SK-N-SH (cell line): ENCODE data around the gene NFATC2IP. TPM values are rescaled to one million over a fixed set of nuclear protein-coding genes. Genes with fewer than 3 reads are reported as not detected.

Experiments
- CTCF ChIA-PET: fragments of 300-600, 350-600 bp; formaldehyde crosslinking; extraction: SDS; loops from one replicate; lab custom pipeline; 2021; lab: Yijun Ruan, JAX
- POLR2A ChIA-PET: fragments of 350-600 bp; sonication (Branson Sonifier 250); formaldehyde crosslinking; extraction: SDS; loops from one replicate; lab custom pipeline; 2020; ENCODE audit warnings: antibody characterized with exemption, inconsistent platforms; lab: Yijun Ruan, JAX
- DNase-seq: peaks from one replicate; pipeline ENCODE4 v3.0.0; 2012
- H2AFZ ChIP-seq: fragments of 200-600 bp; sonication (generic); 2 replicates; pipeline ENCODE4 v1.8.1; 2016; ENCODE audit warnings: antibody characterized with exemption, mild to moderate bottlenecking, low read depth
- H3F3A ChIP-seq: fragments of 200-600 bp; sonication (generic); replicated peaks from 2 replicates; pipeline ENCODE3; 2016; ENCODE audit warnings: antibody characterized with exemption, mild to moderate bottlenecking; ENCODE audit not compliant: insufficient read depth
- H3K27ac ChIP-seq, 2 experiments: fragments of 200-500 bp in 1 of 2; fragments of 200-600 bp in 1 of 2; sonication (Bioruptor generic) in 1 of 2; sonication (generic), shearing (Covaris generic) in 1 of 2; 2 replicates each; pipeline versions ENCODE4 v1.5.1 to v1.6.1; 2014 to 2016; ENCODE audit warnings: low read depth in 2 of 2, inconsistent platforms in 1 of 2, low read length in 1 of 2, mild to moderate bottlenecking in 1 of 2, mixed read lengths in 1 of 2
- H3K27me3 ChIP-seq: fragments of 200-600 bp; sonication (generic), shearing (Covaris generic); 2 replicates; pipeline ENCODE4 v1.6.1; 2016; ENCODE audit warnings: mixed run types; ENCODE audit not compliant: insufficient read depth
- H3K36me3 ChIP-seq, 2 experiments: fragments of 200-500 bp in 1 of 2; fragments of 200-600 bp in 1 of 2; sonication (Bioruptor generic) in 1 of 2; sonication (generic) in 1 of 2; replicated peaks in 1 of 2; 2 replicates each; pipeline versions ENCODE3 to v1.5.1; 2014 to 2016; ENCODE audit warnings: low read length in 1 of 2, mild to moderate bottlenecking in 1 of 2; ENCODE audit not compliant: insufficient read depth in 2 of 2, control insufficient read depth in 1 of 2
- H3K4me1 ChIP-seq, 2 experiments: fragments of 200-500 bp in 1 of 2; fragments of 200-600 bp in 1 of 2; sonication (Bioruptor generic) in 1 of 2; sonication (generic), shearing (Covaris generic) in 1 of 2; 2 replicates each; pipeline versions ENCODE4 v1.5.1 to v1.6.1; 2014 to 2016; ENCODE audit warnings: low read depth in 1 of 2, low read length in 1 of 2, mixed run types in 1 of 2; ENCODE audit not compliant: insufficient read depth in 2 of 2, control insufficient read depth in 1 of 2
- H3K4me2 ChIP-seq: fragments of 200-600 bp; sonication (generic), shearing (Covaris generic); 2 replicates; pipeline ENCODE4 v1.6.1; 2017; ENCODE audit warnings: mixed run types
- H3K4me3 ChIP-seq, 2 experiments: fragments of 200-500 bp in 1 of 2; fragments of 200-600 bp in 1 of 2; sonication (Bioruptor generic) in 1 of 2; sonication (generic), shearing (Covaris generic) in 1 of 2; 2 replicates each; pipeline versions ENCODE4 v1.5.1 to v1.8.1; 2014 to 2016; ENCODE audit warnings: low read depth in 2 of 2, inconsistent platforms in 1 of 2, low read length in 1 of 2, mild to moderate bottlenecking in 1 of 2, mixed read lengths in 1 of 2, moderate library complexity in 1 of 2
- H3K79me2 ChIP-seq: fragments of 200-600 bp; sonication (generic); 2 replicates; pipeline ENCODE4 v1.8.1; 2017; ENCODE audit warnings: mild to moderate bottlenecking; ENCODE audit not compliant: insufficient read depth
- H3K9ac ChIP-seq: fragments of 200-600 bp; sonication (generic); 2 replicates; pipeline ENCODE4 v1.6.1; 2017; ENCODE audit warnings: mixed run types
- H3K9me2 ChIP-seq: fragments of 200-600 bp; sonication (generic); 2 replicates; pipeline ENCODE4 v1.6.1; 2017; ENCODE audit warnings: mixed run types
- H3K9me3 ChIP-seq: fragments of 200-600 bp; sonication (generic); 2 replicates; pipeline ENCODE4 v1.6.1; 2017; ENCODE audit warnings: mixed run types, mild to moderate bottlenecking, moderate library complexity
- H4K20me1 ChIP-seq: fragments of 200-600 bp; sonication (generic); 2 replicates; pipeline ENCODE4 v1.6.1; 2017; ENCODE audit warnings: mild to moderate bottlenecking, mixed run types; ENCODE audit not compliant: insufficient read depth
- ELF1 ChIP-seq: IDR thresholded peaks from 2 replicates; pipeline ENCODE4 v1.4.0; 2012
- EP300 ChIP-seq, 2 experiments: IDR thresholded peaks; 2 replicates each; pipeline versions ENCODE4 v1.4.0 to v1.6.1; 2012; ENCODE audit warnings: borderline replicate concordance in 1 of 2, low read depth in 1 of 2, low read length in 1 of 2
- EZH2phosphoT487 ChIP-seq: fragments of 200-600 bp; sonication (generic); IDR thresholded peaks from 2 replicates; pipeline ENCODE4 v1.6.1; 2017; ENCODE audit warnings: low read depth, mixed run types, mild to moderate bottlenecking, antibody characterized with exemption, moderate library complexity, borderline replicate concordance
- FOSL2 ChIP-seq: IDR thresholded peaks from 2 replicates; pipeline ENCODE4 v1.4.0; 2012; ENCODE audit warnings: low read depth, mild to moderate bottlenecking, moderate library complexity, borderline replicate concordance
- FOXM1 ChIP-seq: IDR thresholded peaks from 2 replicates; pipeline ENCODE4 v1.4.0; 2012; ENCODE audit warnings: low read depth, mild to moderate bottlenecking
- JUND ChIP-seq: IDR thresholded peaks from 2 replicates; pipeline ENCODE4 v1.4.0; 2012
- MXI1 ChIP-seq: IDR thresholded peaks from 2 replicates; pipeline ENCODE4 v1.6.1; 2012; ENCODE audit warnings: mild to moderate bottlenecking, low read depth, low read length, improper control_type of control experiment
- NFIC ChIP-seq: IDR thresholded peaks from 2 replicates; pipeline ENCODE4 v1.4.0; 2012; ENCODE audit warnings: borderline replicate concordance
- NRF1 ChIP-seq: IDR thresholded peaks from 2 replicates; pipeline ENCODE4 v1.6.1; 2012; ENCODE audit warnings: low read depth, mild to moderate bottlenecking, low read length
- POLR2AphosphoS5 ChIP-seq: IDR thresholded peaks from 2 replicates; pipeline ENCODE4 v1.6.1; 2012; ENCODE audit warnings: low read depth, low read length
- RCOR1 ChIP-seq: fragments of 150-350 bp; IDR thresholded peaks from 2 replicates; pipeline ENCODE4 v1.6.1; 2017; ENCODE audit warnings: antibody characterized with exemption, low read length
- SMC3 ChIP-seq: IDR thresholded peaks from 2 replicates; pipeline ENCODE4 v1.6.1; 2012; ENCODE audit warnings: low read depth, low read length, improper control_type of control experiment
- TAF1 ChIP-seq: IDR thresholded peaks from 2 replicates; pipeline ENCODE4 v1.6.1; 2012; ENCODE audit warnings: low read depth, mild to moderate bottlenecking, low read length, moderate library complexity, borderline replicate concordance
- TCF12 ChIP-seq: IDR thresholded peaks from 2 replicates; pipeline ENCODE4 v1.4.0; 2012
- WGBS: methylation state at CpG from one replicate; pipeline ENCODE4 v1.1.6; 2017; ENCODE audit warnings: low lambda C conversion rate; 5-methylcytosine and 5-hydroxymethylcytosine counted together
- polyA plus RNA-seq, 3 experiments: library from polyadenylated mRNA; depleted of rRNA; stranded (reverse); fragments of >200 nt; gene quantifications; 2 replicates each; pipeline ENCODE4 v1.2.3, GENCODE V29; 2012
- TF ChIP-seq, protein P1 (sequence below): fragments of 150-350 bp; IDR thresholded peaks from 2 replicates; pipeline ENCODE4 v1.6.1; 2016; ENCODE audit warnings: mild to moderate bottlenecking, low read depth, low read length
- TF ChIP-seq, protein P2 (sequence below): IDR thresholded peaks from 2 replicates; pipeline ENCODE4 v1.4.0; 2012; ENCODE audit warnings: low read depth, borderline replicate concordance
- TF ChIP-seq, protein P3 (sequence below): IDR thresholded peaks from 2 replicates; pipeline ENCODE4; 2012
- TF ChIP-seq, protein P4 (sequence below): fragments of 150-350 bp; IDR thresholded peaks from 2 replicates; pipeline ENCODE4 v1.6.1; 2017; ENCODE audit warnings: antibody characterized with exemption, low read length, low read depth, borderline replicate concordance
- TF ChIP-seq, protein P5 (sequence below): IDR thresholded peaks from 2 replicates; pipeline ENCODE4 v1.6.1; 2012; ENCODE audit warnings: mild to moderate bottlenecking, low read depth, low read length, moderate library complexity

NFATC2IP gene
- polyA plus RNA-seq, 1 of the 3 experiments (the other 2 are of a cell fraction) = 41.9 TPM

DNA sequence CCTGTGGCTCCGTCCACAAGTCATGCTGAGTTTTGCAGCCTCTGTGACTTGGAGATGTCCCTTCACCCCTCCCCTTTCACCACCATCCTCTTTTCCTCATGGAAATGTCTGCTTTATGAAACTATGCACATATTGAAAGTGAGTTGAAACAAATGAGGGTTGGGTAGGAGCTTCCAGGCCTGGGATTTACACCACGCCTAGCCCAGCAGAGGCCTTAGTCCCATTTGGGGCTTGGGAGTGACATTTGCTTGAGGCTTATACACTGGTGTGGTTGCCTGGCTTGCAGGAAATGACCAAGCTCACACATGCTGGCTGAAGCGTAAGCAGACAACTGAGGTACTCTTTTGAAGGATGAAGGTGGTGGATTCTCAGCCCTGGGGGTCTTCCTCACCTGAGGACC lies 13.3 kb downstream of the NFATC2IP start (continued):
- TF ChIP-seq ELF1 = no peak

DNA sequence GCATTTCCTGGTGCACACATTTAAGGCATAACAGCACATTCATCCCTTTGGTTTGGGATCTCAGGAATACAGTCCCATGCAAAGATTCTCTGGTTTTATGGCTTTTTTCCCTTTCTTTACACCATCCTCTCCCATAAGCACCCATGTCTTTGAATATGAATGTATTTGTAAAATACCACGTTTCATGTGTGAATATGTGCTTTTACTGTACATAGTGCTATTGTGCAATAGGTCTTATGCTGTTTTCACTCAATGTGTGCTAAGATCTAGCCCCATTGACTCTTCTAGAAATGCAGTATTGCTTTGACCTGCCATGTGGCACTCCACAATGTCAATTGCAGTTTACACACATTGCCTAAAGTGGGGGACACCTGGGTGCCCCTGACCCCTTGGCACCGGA lies 13.8 kb downstream of the NFATC2IP start:
- no peak for DNase-seq
- Histone ChIP-seq H3K4me1 (no peaks in the 10 kb centered on the region), H3F3A (peaks cover 4% of the 10 kb centered on the region), H3K9me2 (no peaks in the 10 kb centered on the region), H3K79me2 (no peaks in the 10 kb centered on the region), H3K9ac (no peak overlapping the region), H2AFZ (no peak overlapping the region), H3K4me3 (no peak overlapping the region), H3K4me2 (no peak overlapping the region), H4K20me1 (no peaks in the 10 kb centered on the region), H3K27me3 (no peaks in the 10 kb centered on the region), H3K27ac (no peak overlapping the region), H3K36me3 (peaks cover 19 to 33% of the 10 kb centered on the region in 2 experiments), H3K9me3 (no peaks in the 10 kb centered on the region)
- no peak for TF ChIP-seq EZH2phosphoT487
- TF ChIP-seq EP300 (IDR thresholded peaks at IDR 0.05; ENCODE audit: borderline replicate concordance in 1 of 2, low read depth in 1 of 2, low read length in 1 of 2) = no peak
- no peak for TF ChIP-seq NFIC
- no peak for TF ChIP-seq FOXM1
- TF ChIP-seq NRF1 = no peak
- 85% methylated on average over 2 of the region's 2 CpGs for WGBS
- ChIA-PET CTCF (interaction anchor here (1.0 kb wide), 1 partner anchor 118 kb away, joined by 3 read pairs; the partner anchor contains the start of gene TUFM), POLR2A (no interaction called here)

DNA sequence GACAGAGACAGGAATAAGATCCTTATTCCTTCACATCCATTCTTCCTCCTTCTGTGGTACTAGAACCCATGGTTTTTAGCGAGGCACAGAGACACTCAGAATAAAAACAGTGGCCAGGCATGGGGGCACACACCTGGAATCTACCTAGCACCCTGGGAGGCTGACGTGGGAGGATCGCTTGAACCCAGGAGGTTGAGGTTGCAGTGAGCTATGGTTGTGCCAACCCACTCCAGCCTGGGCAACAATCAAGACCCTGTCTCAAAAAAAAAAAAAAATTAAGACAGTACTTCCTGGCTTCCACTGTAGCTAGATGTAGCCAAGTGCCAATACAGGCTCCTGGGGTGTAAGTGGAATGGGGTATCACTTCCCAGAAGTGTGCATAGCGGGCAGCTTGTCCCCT lies 16.4 kb downstream of the NFATC2IP start:
- no peaks in the 10 kb centered on the region for H3K4me1 ChIP-seq
- 87% methylated on average over 4 of the region's 4 CpGs for WGBS
- CTCF ChIA-PET = interaction anchor here (1.7 kb wide), 1 partner anchor 10 kb away, joined by 8 read pairs; no protein-coding TSS in a partner anchor
- H3K79me2 ChIP-seq = no peaks in the 10 kb centered on the region
- H3K4me3 ChIP-seq = no peak overlapping the region
- POLR2A ChIA-PET = no interaction called here
- H3K36me3 ChIP-seq = peaks cover 8 to 27% of the 10 kb centered on the region in 2 experiments
- no peak overlapping the region for H3K4me2 ChIP-seq
- H3K9me2 ChIP-seq = no peaks in the 10 kb centered on the region
- no peak overlapping the region for H2AFZ ChIP-seq
- no peak overlapping the region for H3K9ac ChIP-seq
- peaks cover 4% of the 10 kb centered on the region for H3F3A ChIP-seq
- H3K27ac ChIP-seq = no peak overlapping the region
- no peak for DNase-seq
- H3K9me3 ChIP-seq = no peaks in the 10 kb centered on the region
- no peaks in the 10 kb centered on the region for H4K20me1 ChIP-seq
- no peaks in the 10 kb centered on the region for H3K27me3 ChIP-seq
- TF ChIP-seq, protein P1, sequence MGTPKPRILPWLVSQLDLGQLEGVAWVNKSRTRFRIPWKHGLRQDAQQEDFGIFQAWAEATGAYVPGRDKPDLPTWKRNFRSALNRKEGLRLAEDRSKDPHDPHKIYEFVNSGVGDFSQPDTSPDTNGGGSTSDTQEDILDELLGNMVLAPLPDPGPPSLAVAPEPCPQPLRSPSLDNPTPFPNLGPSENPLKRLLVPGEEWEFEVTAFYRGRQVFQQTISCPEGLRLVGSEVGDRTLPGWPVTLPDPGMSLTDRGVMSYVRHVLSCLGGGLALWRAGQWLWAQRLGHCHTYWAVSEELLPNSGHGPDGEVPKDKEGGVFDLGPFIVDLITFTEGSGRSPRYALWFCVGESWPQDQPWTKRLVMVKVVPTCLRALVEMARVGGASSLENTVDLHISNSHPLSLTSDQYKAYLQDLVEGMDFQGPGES = no peak
- TF ChIP-seq FOSL2 (no peak), ELF1 (no peak), SMC3 (no peak), TAF1 (no peak), EZH2phosphoT487 (no peak), NFIC (no peak), NRF1 (no peak), TCF12 (no peak), POLR2AphosphoS5 (no peak), RCOR1 (no peak), EP300 (IDR thresholded peaks at IDR 0.05; ENCODE audit: borderline replicate concordance in 1 of 2, low read depth in 1 of 2, low read length in 1 of 2) (no peak), MXI1 (no peak), JUND (no peak)
- TF ChIP-seq, protein P2, sequence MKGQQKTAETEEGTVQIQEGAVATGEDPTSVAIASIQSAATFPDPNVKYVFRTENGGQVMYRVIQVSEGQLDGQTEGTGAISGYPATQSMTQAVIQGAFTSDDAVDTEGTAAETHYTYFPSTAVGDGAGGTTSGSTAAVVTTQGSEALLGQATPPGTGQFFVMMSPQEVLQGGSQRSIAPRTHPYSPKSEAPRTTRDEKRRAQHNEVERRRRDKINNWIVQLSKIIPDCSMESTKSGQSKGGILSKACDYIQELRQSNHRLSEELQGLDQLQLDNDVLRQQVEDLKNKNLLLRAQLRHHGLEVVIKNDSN = no peak
- TF ChIP-seq, protein P3, sequence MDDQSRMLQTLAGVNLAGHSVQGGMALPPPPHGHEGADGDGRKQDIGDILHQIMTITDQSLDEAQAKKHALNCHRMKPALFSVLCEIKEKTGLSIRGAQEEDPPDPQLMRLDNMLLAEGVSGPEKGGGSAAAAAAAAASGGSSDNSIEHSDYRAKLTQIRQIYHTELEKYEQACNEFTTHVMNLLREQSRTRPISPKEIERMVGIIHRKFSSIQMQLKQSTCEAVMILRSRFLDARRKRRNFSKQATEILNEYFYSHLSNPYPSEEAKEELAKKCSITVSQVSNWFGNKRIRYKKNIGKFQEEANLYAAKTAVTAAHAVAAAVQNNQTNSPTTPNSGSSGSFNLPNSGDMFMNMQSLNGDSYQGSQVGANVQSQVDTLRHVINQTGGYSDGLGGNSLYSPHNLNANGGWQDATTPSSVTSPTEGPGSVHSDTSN = no peak
- TF ChIP-seq, protein P4, sequence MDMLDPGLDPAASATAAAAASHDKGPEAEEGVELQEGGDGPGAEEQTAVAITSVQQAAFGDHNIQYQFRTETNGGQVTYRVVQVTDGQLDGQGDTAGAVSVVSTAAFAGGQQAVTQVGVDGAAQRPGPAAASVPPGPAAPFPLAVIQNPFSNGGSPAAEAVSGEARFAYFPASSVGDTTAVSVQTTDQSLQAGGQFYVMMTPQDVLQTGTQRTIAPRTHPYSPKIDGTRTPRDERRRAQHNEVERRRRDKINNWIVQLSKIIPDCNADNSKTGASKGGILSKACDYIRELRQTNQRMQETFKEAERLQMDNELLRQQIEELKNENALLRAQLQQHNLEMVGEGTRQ = no peak
- TF ChIP-seq, protein P5, sequence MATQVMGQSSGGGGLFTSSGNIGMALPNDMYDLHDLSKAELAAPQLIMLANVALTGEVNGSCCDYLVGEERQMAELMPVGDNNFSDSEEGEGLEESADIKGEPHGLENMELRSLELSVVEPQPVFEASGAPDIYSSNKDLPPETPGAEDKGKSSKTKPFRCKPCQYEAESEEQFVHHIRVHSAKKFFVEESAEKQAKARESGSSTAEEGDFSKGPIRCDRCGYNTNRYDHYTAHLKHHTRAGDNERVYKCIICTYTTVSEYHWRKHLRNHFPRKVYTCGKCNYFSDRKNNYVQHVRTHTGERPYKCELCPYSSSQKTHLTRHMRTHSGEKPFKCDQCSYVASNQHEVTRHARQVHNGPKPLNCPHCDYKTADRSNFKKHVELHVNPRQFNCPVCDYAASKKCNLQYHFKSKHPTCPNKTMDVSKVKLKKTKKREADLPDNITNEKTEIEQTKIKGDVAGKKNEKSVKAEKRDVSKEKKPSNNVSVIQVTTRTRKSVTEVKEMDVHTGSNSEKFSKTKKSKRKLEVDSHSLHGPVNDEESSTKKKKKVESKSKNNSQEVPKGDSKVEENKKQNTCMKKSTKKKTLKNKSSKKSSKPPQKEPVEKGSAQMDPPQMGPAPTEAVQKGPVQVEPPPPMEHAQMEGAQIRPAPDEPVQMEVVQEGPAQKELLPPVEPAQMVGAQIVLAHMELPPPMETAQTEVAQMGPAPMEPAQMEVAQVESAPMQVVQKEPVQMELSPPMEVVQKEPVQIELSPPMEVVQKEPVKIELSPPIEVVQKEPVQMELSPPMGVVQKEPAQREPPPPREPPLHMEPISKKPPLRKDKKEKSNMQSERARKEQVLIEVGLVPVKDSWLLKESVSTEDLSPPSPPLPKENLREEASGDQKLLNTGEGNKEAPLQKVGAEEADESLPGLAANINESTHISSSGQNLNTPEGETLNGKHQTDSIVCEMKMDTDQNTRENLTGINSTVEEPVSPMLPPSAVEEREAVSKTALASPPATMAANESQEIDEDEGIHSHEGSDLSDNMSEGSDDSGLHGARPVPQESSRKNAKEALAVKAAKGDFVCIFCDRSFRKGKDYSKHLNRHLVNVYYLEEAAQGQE = no peak
